ENCODE data around the gene ARL15.

DNA sequence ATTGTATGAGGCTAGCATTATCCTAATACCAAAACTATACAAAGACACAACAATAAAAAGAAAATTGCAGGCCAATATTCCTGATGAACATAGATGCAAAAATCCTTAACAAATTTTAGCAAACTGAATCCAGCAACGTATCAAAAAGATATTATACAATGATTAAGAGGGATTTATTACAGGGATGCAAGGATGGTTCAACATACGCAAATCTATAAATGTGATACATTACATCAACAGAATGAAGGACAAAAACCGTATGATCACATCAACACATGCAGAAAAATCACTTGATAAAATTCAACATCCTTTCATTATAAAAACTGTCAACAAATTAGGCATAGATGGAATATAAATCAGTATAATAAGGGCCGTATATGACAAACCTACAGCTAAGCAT is 27.1 kb upstream of the ARL15 start:
- TF ChIP-seq, protein P1, sequence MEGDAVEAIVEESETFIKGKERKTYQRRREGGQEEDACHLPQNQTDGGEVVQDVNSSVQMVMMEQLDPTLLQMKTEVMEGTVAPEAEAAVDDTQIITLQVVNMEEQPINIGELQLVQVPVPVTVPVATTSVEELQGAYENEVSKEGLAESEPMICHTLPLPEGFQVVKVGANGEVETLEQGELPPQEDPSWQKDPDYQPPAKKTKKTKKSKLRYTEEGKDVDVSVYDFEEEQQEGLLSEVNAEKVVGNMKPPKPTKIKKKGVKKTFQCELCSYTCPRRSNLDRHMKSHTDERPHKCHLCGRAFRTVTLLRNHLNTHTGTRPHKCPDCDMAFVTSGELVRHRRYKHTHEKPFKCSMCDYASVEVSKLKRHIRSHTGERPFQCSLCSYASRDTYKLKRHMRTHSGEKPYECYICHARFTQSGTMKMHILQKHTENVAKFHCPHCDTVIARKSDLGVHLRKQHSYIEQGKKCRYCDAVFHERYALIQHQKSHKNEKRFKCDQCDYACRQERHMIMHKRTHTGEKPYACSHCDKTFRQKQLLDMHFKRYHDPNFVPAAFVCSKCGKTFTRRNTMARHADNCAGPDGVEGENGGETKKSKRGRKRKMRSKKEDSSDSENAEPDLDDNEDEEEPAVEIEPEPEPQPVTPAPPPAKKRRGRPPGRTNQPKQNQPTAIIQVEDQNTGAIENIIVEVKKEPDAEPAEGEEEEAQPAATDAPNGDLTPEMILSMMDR (IDR thresholded peaks at IDR 0.05), result no peak
- TF ChIP-seq POLR2AphosphoS5 (IDR thresholded peaks at IDR 0.05) (no peak), EP300 (IDR thresholded peaks at IDR 0.05) (no peak)

Data from upper lobe of left lung (tissue), 4 donors.